ENCODE results near the gene STS.

STS gene

GRCh38 chrX:7106649-7107048 lies 40.9 kb upstream of the STS start:
- no peak overlapping the region for H3K27ac ChIP-seq (ENCODE audit: low read depth, low read length)
- peaks cover 59% of the 10 kb centered on the region for H3K4me1 ChIP-seq (ENCODE audit: control insufficient read depth, low read length)

DNA sequence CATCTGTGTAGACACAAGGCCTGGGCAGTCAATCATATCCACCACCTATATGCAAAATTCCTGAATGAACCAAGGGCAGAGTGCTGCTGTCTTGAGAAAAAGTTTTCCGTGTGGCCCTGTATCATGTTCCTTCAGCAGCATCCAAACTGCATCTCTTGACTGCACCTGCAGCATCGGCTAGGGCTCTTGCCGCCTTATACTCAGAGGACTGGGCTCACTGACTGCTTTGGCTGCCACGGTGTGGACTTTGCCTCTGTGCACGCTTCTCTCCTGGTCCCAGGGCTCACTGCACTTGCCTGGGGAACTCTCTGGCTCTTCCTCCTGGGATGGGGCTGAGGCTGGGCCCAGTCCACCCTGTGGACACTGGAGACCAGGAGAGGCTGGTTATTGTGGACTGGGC lies 39.5 kb upstream of the STS start:
- Histone ChIP-seq H3K9me2 (replicated peaks; ENCODE audit: control insufficient read depth, low read length) (no peaks in the 10 kb centered on the region), H3K4me2 (ENCODE audit: low read length) (peak overlapping the region; percentile 85; the same call in 1 of the 2 replicates), H3K27me3 (ENCODE audit: control insufficient read depth, low read length) (no peaks in the 10 kb centered on the region), H3K79me2 (ENCODE audit: control insufficient read depth, low read length) (peaks cover 58% of the 10 kb centered on the region), H3F3A (ENCODE audit: control insufficient read depth, insufficient read depth) (peaks cover 13% of the 10 kb centered on the region; the same call in 1 of the 2 replicates), H3K36me3 (ENCODE audit: control insufficient read depth, low read length) (peaks cover 68% of the 10 kb centered on the region), H4K20me1 (ENCODE audit: control insufficient read depth, insufficient read depth, low read depth, low read length) (no peaks in the 10 kb centered on the region), H3K4me3 (ENCODE audit: low read length) (no peak overlapping the region), H3K4me1 (ENCODE audit: control insufficient read depth, low read length) (peaks cover 60% of the 10 kb centered on the region), H3K27ac (ENCODE audit: low read depth, low read length) (peak overlapping the region; percentile 98), H3K9me3 (ENCODE audit: control insufficient read depth, insufficient read depth, low read length) (no peaks in the 10 kb centered on the region; the same call in 1 of the 2 replicates)
- TF ChIP-seq EZH2phosphoT487 (IDR thresholded peaks at IDR 0.05; ENCODE audit: borderline replicate concordance, low read length) (no peak), CTCF (IDR thresholded peaks at IDR 0.05; ENCODE audit: low read depth, low read length, poor library complexity, severe bottlenecking) (no peak)

More at GRCh38 chrX:7106649-7107048, 40.9 kb upstream of the STS start:
- TF ChIP-seq CTCF (IDR thresholded peaks at IDR 0.05; ENCODE audit: low read depth, low read length, poor library complexity, severe bottlenecking): no peak
- TF ChIP-seq EZH2phosphoT487 (IDR thresholded peaks at IDR 0.05; ENCODE audit: borderline replicate concordance, low read length): no peak
- H3K27me3 ChIP-seq (ENCODE audit: control insufficient read depth, low read length): no peaks in the 10 kb centered on the region
- peaks cover 12% of the 10 kb centered on the region; the same call in 1 of the 2 replicates for H3F3A ChIP-seq (ENCODE audit: control insufficient read depth, insufficient read depth)
- no peaks in the 10 kb centered on the region; the same call in 1 of the 2 replicates for H3K9me3 ChIP-seq (ENCODE audit: control insufficient read depth, insufficient read depth, low read length)
- H4K20me1 ChIP-seq (ENCODE audit: control insufficient read depth, insufficient read depth, low read depth, low read length): no peaks in the 10 kb centered on the region
- no peak overlapping the region for H3K4me2 ChIP-seq (ENCODE audit: low read length)
- peaks cover 73% of the 10 kb centered on the region for H3K36me3 ChIP-seq (ENCODE audit: control insufficient read depth, low read length)
- no peak overlapping the region for H3K4me3 ChIP-seq (ENCODE audit: low read length)
- H3K9me2 ChIP-seq (replicated peaks; ENCODE audit: control insufficient read depth, low read length): no peaks in the 10 kb centered on the region
- peaks cover 58% of the 10 kb centered on the region for H3K79me2 ChIP-seq (ENCODE audit: control insufficient read depth, low read length)

DNA sequence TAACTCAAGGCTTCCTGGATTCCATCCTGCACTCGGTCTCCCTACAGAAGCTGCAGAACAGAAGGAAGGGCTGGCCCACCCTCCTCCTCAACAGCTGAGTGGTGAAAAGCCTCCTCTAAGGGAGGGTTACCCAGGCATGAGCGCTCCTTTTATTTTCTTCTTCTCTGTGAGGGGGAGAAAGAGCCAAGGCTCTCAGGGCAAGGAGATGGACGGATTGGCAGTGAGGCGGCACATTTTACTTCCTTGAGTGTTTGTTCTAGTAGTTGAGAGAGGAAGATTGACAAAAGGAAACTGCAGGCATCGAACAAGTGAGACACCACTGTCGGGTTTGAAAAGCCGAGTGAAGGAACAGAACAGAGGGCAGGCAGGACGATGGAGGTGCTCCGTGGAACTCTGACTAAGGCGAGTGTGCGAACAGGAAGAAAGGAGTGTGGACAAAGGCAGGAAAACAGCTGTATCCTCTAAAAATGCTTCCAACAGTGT lies 38.4 kb upstream of the STS start:
- H3K4me3 ChIP-seq (ENCODE audit: low read length): peak overlapping the region; percentile 66
- TF ChIP-seq CTCF (IDR thresholded peaks at IDR 0.05; ENCODE audit: low read depth, low read length, poor library complexity, severe bottlenecking): no peak
- TF ChIP-seq EZH2phosphoT487 (IDR thresholded peaks at IDR 0.05; ENCODE audit: borderline replicate concordance, low read length): no peak
- H3K27ac ChIP-seq (ENCODE audit: low read depth, low read length): peak overlapping the region; percentile 98
- H3K9me3 ChIP-seq (ENCODE audit: control insufficient read depth, insufficient read depth, low read length): no peaks in the 10 kb centered on the region
- H3K27me3 ChIP-seq (ENCODE audit: control insufficient read depth, low read length): no peaks in the 10 kb centered on the region
- H3F3A ChIP-seq (ENCODE audit: control insufficient read depth, insufficient read depth): peaks cover 13% of the 10 kb centered on the region; the same call in 1 of the 2 replicates
- peak overlapping the region; percentile 85 for H3K4me2 ChIP-seq (ENCODE audit: low read length)
- H3K9me2 ChIP-seq (replicated peaks; ENCODE audit: control insufficient read depth, low read length): no peaks in the 10 kb centered on the region
- peaks cover 62% of the 10 kb centered on the region for H3K4me1 ChIP-seq (ENCODE audit: control insufficient read depth, low read length)
- peaks cover 59% of the 10 kb centered on the region for H3K79me2 ChIP-seq (ENCODE audit: control insufficient read depth, low read length)
- H3K36me3 ChIP-seq (ENCODE audit: control insufficient read depth, low read length): peaks cover 62% of the 10 kb centered on the region
- no peaks in the 10 kb centered on the region for H4K20me1 ChIP-seq (ENCODE audit: control insufficient read depth, insufficient read depth, low read depth, low read length)

All from DOHH2 (cell line).